Lung (tissue), 12 donors: ENCODE data around the gene MAPK7. TPM values are rescaled to one million over a fixed set of nuclear protein-coding genes. Genes with fewer than 3 reads are reported as not detected.

ENCODE experiments used
- ATAC-seq: fragments of 200-7000 bp; cut with Tn5 transposase; one replicate; pipeline ENCODE4 v1.9.1; 2020; ENCODE audit warnings: moderate number of reproducible peaks; ENCODE audit not compliant: insufficient read depth, low FRiP score
- DNase-seq, 3 donors: peaks; one replicate each; pipeline ENCODE4 v3.0.0-alpha.2; 2013 to 2017
- H3K27ac ChIP-seq, 2 donors: one replicate each; pipeline ENCODE4 v1.5.1; 2013; ENCODE audit warnings: mild to moderate bottlenecking in 2 of 2, moderate library complexity in 2 of 2, control low read depth in 1 of 2, inconsistent platforms in 1 of 2, low read depth in 1 of 2, low read length in 1 of 2
- H3K27me3 ChIP-seq, 3 donors: one replicate each; pipeline ENCODE4 v1.5.1; 2013; ENCODE audit warnings: low read length in 2 of 3; ENCODE audit not compliant: control insufficient read depth in 3 of 3, insufficient read depth in 3 of 3
- H3K36me3 ChIP-seq, 4 donors: one replicate each; pipeline ENCODE4 v1.5.1; 2013; ENCODE audit warnings: low read length in 4 of 4, mild to moderate bottlenecking in 1 of 4, moderate library complexity in 1 of 4; ENCODE audit not compliant: control insufficient read depth in 4 of 4, insufficient read depth in 4 of 4
- H3K4me1 ChIP-seq, 5 donors: one replicate each; pipeline ENCODE4 v1.5.1; 2013; ENCODE audit warnings: low read length in 5 of 5, mild to moderate bottlenecking in 2 of 5, moderate library complexity in 1 of 5; ENCODE audit not compliant: control insufficient read depth in 5 of 5, insufficient read depth in 5 of 5
- H3K4me3 ChIP-seq: one replicate; pipeline ENCODE4 v1.5.1; 2013; ENCODE audit warnings: mild to moderate bottlenecking, control low read depth, moderate library complexity
- H3K9ac ChIP-seq, 2 donors: one replicate each; pipeline ENCODE4 v1.5.1; 2013; ENCODE audit warnings: low read length in 2 of 2, control low read depth in 1 of 2; ENCODE audit not compliant: insufficient read depth in 1 of 2
- H3K9me3 ChIP-seq, 4 donors: one replicate each; pipeline ENCODE4 v1.5.1; 2013; ENCODE audit warnings: low read length in 3 of 4, mild to moderate bottlenecking in 1 of 4, moderate library complexity in 1 of 4; ENCODE audit not compliant: control insufficient read depth in 4 of 4, insufficient read depth in 3 of 4
- CTCF ChIP-seq: IDR thresholded peaks from 2 replicates; pipeline ENCODE4 v1.5.1; 2012; ENCODE audit warnings: mild to moderate bottlenecking; ENCODE audit errors: control extremely low read depth, extremely low read depth
- WGBS, 2 donors: extraction: QIAGEN DNeasy Blood & Tissue Kit; methylation state at CpG; one replicate each; pipeline ENCODE4 v1.1.7; 2013; 5-methylcytosine and 5-hydroxymethylcytosine counted together
- polyA plus RNA-seq, 2 donors: library from polyadenylated mRNA; stranded (reverse); fragments of 200-250 nt; gene quantifications; one replicate each; pipeline ENCODE4 v1.2.1, GENCODE V29; 2013
- total RNA-seq, 2 donors: library from RNA; depleted of rRNA in 1 of 2; stranded (reverse); fragments of >200 nt in 1 of 2; gene quantifications; one replicate each; pipeline ENCODE4 v1.2.1, GENCODE V29; 2014 to 2021
- donor health status: control.
- donor health status: control.
- donor health status: Bipolar disorder and iron deficiency.
- donor health status: healthy.
- donor health status: DM: yes; HTN: yes; CAD: no.

The MAPK7 gene
- total and polyA plus RNA-seq, 4 donors = 13.7 to 45.7 (median 22.8) TPM

DNA sequence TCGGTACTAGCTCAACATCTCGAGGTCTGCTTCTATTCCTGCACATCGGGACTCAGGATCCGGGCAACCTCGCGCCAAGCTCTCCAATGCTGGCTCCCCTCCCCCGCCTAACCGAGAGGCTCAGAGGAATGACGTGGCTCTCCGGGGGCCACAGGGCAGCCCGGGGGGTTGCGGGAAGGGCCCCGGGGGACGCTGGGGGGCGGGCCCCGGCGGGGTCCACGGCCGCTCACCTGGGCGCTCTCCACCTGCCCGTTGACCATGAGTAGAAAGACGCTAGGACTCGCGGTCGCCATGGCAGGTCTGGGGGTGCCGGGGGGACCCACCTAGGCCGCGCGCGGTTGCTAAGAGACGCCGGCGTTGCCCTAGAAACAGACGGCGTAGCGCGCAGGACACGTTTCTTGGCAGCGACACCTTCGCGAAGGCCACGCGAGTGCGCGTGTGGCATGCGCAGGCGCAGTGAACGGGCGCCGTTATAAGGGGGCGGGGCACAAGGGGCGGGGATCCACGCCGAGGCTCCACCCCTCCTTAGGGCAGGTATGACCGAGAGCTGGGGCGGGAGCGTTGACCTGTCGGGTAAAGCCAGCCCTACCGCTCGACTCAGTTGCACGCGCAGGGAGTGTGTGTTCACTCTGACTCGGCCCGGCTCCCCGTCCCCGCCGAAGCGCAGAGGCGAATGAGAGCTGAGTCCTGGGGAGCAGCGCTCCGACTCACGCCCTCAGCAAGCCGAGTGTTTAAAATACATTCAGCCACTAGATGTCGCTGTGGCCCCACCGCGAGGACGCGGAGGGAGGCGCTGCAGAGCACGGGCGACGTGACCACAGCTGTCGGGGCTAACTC, 15.8 kb upstream of the MAPK7 start, which contains the start of gene B9D1:
TSS of gene B9D1 (minus strand) at position 447 of the 837 bp plus-strand sequence. CDS start at position 293, 154 bp downstream.
- peak; percentile 96 to 97 (median 96) for DNase-seq

GRCh38 chr17:19363114-19363438, 15.2 kb upstream of the MAPK7 start:
- no peak overlapping the region for H3K27ac ChIP-seq
- TF ChIP-seq CTCF = no peak
- no peak overlapping the region for H3K9ac ChIP-seq
- peaks cover 0 to 30% (median 10%) of the 10 kb centered on the region in 5 donors for H3K4me1 ChIP-seq
- H3K36me3 ChIP-seq = no peaks in the 10 kb centered on the region
- no peaks in the 10 kb centered on the region for H3K27me3 ChIP-seq
- H3K9me3 ChIP-seq = no peaks in the 10 kb centered on the region
- 30 to 34% methylated on average over 14 of the region's 14 CpGs for WGBS, 2 donors
- DNase-seq (no peak), ATAC-seq (no peak)
- no peak overlapping the region for H3K4me3 ChIP-seq

More for the DNA sequence above, 15.8 kb upstream of the MAPK7 start, which contains the start of gene B9D1:
- H3K4me3 ChIP-seq = peak within 1 kb of the TSS; percentile 48
- peaks cover 0 to 30% (median 10%) of the 10 kb centered on the region in 5 donors for H3K4me1 ChIP-seq
- H3K27ac ChIP-seq = peak within 1 kb of the TSS; percentile 70 to 74
- peaks cover 0 to 3% (median 0%) of the 10 kb centered on the region in 4 donors for H3K36me3 ChIP-seq
- peak; percentile 99 for TF ChIP-seq CTCF
- H3K9me3 ChIP-seq = no peaks in the 10 kb centered on the region
- peak within 1 kb of the TSS; percentile 59 to 71 for H3K9ac ChIP-seq
- H3K27me3 ChIP-seq = no peaks in the 10 kb centered on the region
- WGBS, 2 donors = 0 to 1% methylated on average over 70 to 83 of the region's 83 CpGs
- ATAC-seq = peak; percentile 93

DNA sequence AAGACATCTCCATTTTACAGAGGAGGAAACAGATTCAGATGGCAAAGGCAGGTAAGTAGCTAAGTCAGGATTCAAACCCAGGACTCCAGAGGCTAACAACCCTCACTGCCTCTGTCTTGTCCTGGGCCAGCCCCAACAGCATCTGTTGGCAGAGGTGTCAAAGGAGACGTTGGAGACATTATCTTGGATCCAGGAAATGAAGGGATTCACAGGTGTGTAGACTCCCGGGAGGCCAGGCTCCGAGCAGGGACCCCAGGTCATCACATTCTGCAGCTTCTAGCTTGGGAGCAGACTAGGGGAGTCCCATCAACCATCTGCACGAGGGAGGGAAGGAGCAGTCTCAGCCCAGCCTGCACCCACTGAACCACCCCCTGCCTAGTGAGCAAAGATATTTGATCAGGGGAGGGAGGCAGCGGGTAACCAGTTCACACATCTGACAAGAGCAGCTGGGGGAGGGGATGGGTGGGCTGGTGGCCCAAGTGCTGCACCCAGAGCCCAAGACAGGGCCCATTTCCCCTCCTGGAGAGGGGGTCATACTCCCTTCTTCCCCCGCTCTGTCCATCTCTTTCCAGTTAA, 14.8 kb upstream of the MAPK7 start:
- DNase-seq = peak in 1 of 3 donors; percentile 36
- H3K27me3 ChIP-seq = no peaks in the 10 kb centered on the region
- H3K9ac ChIP-seq = no peak overlapping the region
- no peaks in the 10 kb centered on the region for H3K9me3 ChIP-seq
- WGBS, 2 donors = 56 to 59% methylated on average over 6 of the region's 6 CpGs
- no peak overlapping the region for H3K27ac ChIP-seq
- TF ChIP-seq CTCF = no peak
- no peak for ATAC-seq
- no peak overlapping the region for H3K4me3 ChIP-seq
- no peaks in the 10 kb centered on the region for H3K36me3 ChIP-seq
- H3K4me1 ChIP-seq = peaks cover 0 to 30% (median 10%) of the 10 kb centered on the region in 5 donors
